HG02840 (cell line): ENCODE measurements around the gene PREX1.
"Not testable (repeated sequence)": the region's sequence is repeated elsewhere in the genome, so short reads cannot be mapped to it uniquely, and the experiment has no call there.

Experiments used
- ATAC-seq: cut with Tn5 transposase; IDR thresholded peaks from one replicate; pipeline ENCODE4 v1.9.1; 2021; ENCODE audit warnings: mild to moderate bottlenecking, moderate library complexity, moderate number of reproducible peaks; ENCODE audit not compliant: unreplicated experiment, low FRiP score

The PREX1 gene

GRCh38 chr20:48759631-48760245, 68.1 kb downstream of the PREX1 start:
- ATAC-seq, result no peak

GRCh38 chr20:48758206-48758820, 69.5 kb downstream of the PREX1 start:
- no peak for ATAC-seq

- ATAC-seq, result not testable (repeated sequence)
These were observed 71.0 kb downstream of the PREX1 start for GRCh38 chr20:48756774-48757173.

- ATAC-seq, result no peak
These were observed 73.5 kb downstream of the PREX1 start for GRCh38 chr20:48754292-48754691.

- no peak for ATAC-seq
These were observed 74.8 kb downstream of the PREX1 start for GRCh38 chr20:48752963-48753362.

- ATAC-seq, result no peak
These were observed 75.9 kb downstream of the PREX1 start for GRCh38 chr20:48751871-48752270.

- no peak for ATAC-seq
These were observed 76.7 kb downstream of the PREX1 start for GRCh38 chr20:48750941-48751635.

- ATAC-seq, result no peak
These were observed 77.4 kb downstream of the PREX1 start for GRCh38 chr20:48750376-48750775.

- ATAC-seq, result no peak
These were observed 78.4 kb downstream of the PREX1 start for GRCh38 chr20:48749437-48749836.

GRCh38 chr20:48748556-48748955, 79.2 kb downstream of the PREX1 start:
- no peak for ATAC-seq

- ATAC-seq, result no peak
These were observed 79.9 kb downstream of the PREX1 start for GRCh38 chr20:48747840-48748414.

GRCh38 chr20:48745330-48745729, 82.5 kb downstream of the PREX1 start:
- ATAC-seq, result no peak

- ATAC-seq, result no peak
These were observed 83.3 kb downstream of the PREX1 start for GRCh38 chr20:48744515-48744914.

GRCh38 chr20:48743807-48744206, 84.0 kb downstream of the PREX1 start:
- ATAC-seq, result no peak

GRCh38 chr20:48742912-48743680, 84.7 kb downstream of the PREX1 start:
- no peak for ATAC-seq

GRCh38 chr20:48742233-48742632, 85.6 kb downstream of the PREX1 start:
- ATAC-seq, result no peak

- no peak for ATAC-seq
These were observed 86.1 kb downstream of the PREX1 start for GRCh38 chr20:48741669-48742068.

- no peak for ATAC-seq
These were observed 87.1 kb downstream of the PREX1 start for GRCh38 chr20:48740712-48741111.

GRCh38 chr20:48740292-48740649, 87.5 kb downstream of the PREX1 start:
- no peak for ATAC-seq

GRCh38 chr20:48739395-48740291, 88.2 kb downstream of the PREX1 start:
- ATAC-seq, result no peak
